Mesodermal cell (in vitro differentiated cells): ENCODE measurements around the gene LRRC70.

Source experiments
- H3K27ac ChIP-seq: 2 replicates; pipeline ENCODE4 v1.7.0; 2013; ENCODE audit warnings: mild to moderate bottlenecking, low read depth, low read length, moderate library complexity; ENCODE audit not compliant: severe bottlenecking
- H3K36me3 ChIP-seq: 2 replicates; pipeline ENCODE4 v1.7.1; 2013; ENCODE audit warnings: mild to moderate bottlenecking, low read length, moderate library complexity; ENCODE audit not compliant: control insufficient read depth, insufficient read depth
- H3K4me1 ChIP-seq: one replicate; pipeline ENCODE4 v1.7.1; 2013; ENCODE audit warnings: mild to moderate bottlenecking, low read length; ENCODE audit not compliant: insufficient read depth, control insufficient read depth, poor library complexity, severe bottlenecking
- H3K4me3 ChIP-seq: 2 replicates; pipeline ENCODE4 v1.7.0; 2013; ENCODE audit warnings: low read length, control low read depth, mild to moderate bottlenecking; ENCODE audit not compliant: insufficient read depth, poor library complexity, severe bottlenecking; ENCODE audit errors: extremely low read depth
- H3K9me3 ChIP-seq: 2 replicates; pipeline ENCODE4 v1.7.1; 2013; ENCODE audit warnings: mild to moderate bottlenecking, low read length, moderate library complexity; ENCODE audit not compliant: control insufficient read depth
- WGBS, 2 experiments: methylation state at CpG; one replicate each; pipeline ENCODE4 v1.1.5; 2013; ENCODE audit warnings: missing lambda C conversion rate in 2 of 2; ENCODE audit not compliant: insufficient coverage in 2 of 2; 5-methylcytosine and 5-hydroxymethylcytosine counted together

The LRRC70 gene

DNA sequence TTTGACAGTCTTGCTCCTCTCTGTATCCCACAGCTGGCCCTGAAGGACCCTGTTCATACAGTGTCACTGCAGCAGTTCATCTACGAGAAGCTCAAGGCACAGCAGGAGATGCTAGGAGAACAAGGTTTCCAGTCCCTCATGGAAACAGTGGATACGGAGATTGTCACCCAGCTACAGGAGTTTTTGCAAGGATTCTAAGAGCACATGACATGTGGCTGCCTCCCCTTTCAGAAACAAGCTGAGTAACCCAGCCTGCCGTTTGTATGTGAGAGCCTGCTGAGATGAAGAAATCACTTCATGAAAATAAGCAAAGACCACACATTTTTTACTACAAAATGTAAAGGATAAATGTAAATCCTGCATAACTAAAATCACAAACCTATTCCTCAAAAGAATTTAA is 48.5 kb downstream of the LRRC70 start:
- H3K9me3 ChIP-seq, result no peaks in the 10 kb centered on the region
- WGBS, 2 experiments, result 48 to 70% methylated on average over 2 of the region's 3 CpGs
- peaks cover 22% of the 10 kb centered on the region for H3K36me3 ChIP-seq
- H3K4me3 ChIP-seq, result no peak overlapping the region
- no peaks in the 10 kb centered on the region for H3K4me1 ChIP-seq
- H3K27ac ChIP-seq, result no peak overlapping the region

DNA sequence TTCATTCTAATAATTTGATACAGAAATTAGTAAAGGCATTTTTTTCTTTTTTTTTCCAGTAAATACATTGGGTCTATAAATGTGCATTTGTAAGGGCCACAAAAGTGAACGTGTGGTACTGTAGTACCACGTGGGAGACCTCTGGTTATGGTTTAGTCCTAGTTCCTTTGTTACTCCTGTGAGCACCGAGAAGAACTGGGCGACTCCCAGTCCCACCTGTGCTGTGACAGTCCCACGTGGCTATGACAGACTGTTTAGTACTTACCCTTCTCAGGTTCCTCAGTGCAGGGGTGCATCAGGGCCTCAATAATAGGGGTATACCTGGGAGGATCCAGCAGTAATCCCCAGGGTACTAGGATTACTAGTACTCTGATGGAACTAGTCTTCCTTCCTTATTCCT is 49.3 kb downstream of the LRRC70 start:
- Histone ChIP-seq H3K27ac (no peak overlapping the region), H3K36me3 (peaks cover 22% of the 10 kb centered on the region), H3K9me3 (no peaks in the 10 kb centered on the region), H3K4me1 (no peaks in the 10 kb centered on the region), H3K4me3 (no peak overlapping the region)
- 95 to 100% methylated on average over 1 to 5 of the region's 5 CpGs for WGBS, 2 experiments
